HG03060 (cell line): ENCODE data around the gene BACE1-AS.

ENCODE experiments used
- ATAC-seq: cut with Tn5 transposase; IDR thresholded peaks from one replicate; pipeline ENCODE4 v1.9.1; 2021; ENCODE audit warnings: low read depth, moderate number of reproducible peaks; ENCODE audit not compliant: unreplicated experiment

BACE1-AS gene

DNA sequence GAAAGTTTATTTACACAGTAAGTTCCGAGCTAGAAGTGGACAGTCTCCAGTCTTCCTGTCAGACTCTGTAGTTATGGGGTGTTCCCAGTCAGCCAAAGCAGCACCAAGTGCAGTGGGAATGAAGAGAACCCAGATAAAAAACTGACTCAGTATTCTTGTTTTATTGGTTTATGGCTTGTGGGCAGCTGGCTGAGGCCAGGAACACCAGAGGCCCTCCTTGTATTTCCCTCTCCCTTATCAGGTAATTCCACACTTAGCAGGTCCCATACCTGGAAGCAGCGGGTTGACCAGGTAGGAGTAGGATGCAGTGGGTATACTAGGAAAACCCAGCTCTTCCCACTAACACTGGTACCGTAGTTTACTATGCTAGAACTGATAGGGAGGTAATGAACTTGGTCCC lies 3.5 kb upstream of the BACE1-AS start:
- ATAC-seq = no peak

DNA sequence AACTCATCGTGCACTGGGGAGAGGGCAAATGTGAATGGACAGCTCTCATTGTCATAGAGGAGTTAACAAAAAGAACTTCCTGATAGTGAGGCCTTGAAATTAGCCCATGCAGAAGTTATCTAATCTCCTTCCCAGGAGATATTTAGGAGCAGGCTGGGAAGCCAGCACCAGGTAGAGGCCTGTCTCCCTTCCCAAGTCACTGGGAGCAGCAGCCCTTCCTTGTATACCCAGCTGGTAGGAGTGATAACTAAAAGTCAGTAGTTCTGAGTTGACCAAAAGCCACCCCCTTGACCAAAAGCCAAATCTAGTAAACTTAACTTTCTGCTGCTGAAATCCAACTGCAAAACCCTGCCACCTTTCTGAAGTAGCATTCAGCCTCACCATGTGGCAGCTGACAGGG lies 1.4 kb upstream of the BACE1-AS start:
- no peak for ATAC-seq

DNA sequence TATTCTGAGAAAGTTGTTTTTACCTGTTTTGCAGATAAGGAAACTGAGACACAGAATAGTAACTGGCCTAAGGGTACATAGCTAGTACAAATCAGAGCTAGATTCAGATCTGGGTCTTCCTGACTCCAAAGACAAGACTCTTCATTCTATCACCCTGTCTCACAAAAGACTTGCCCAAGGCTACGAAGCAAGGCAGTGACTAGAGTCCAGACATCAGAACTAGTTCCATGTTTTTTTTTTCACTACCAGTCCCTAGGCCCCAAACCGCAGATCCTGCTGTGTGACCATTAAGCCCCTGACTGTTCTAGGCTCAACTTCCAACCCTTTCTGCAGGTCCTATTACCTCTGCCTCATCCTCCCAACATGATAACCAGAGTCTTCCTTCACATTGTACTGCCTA lies 1.5 kb downstream of the BACE1-AS start:
- ATAC-seq = no peak

DNA sequence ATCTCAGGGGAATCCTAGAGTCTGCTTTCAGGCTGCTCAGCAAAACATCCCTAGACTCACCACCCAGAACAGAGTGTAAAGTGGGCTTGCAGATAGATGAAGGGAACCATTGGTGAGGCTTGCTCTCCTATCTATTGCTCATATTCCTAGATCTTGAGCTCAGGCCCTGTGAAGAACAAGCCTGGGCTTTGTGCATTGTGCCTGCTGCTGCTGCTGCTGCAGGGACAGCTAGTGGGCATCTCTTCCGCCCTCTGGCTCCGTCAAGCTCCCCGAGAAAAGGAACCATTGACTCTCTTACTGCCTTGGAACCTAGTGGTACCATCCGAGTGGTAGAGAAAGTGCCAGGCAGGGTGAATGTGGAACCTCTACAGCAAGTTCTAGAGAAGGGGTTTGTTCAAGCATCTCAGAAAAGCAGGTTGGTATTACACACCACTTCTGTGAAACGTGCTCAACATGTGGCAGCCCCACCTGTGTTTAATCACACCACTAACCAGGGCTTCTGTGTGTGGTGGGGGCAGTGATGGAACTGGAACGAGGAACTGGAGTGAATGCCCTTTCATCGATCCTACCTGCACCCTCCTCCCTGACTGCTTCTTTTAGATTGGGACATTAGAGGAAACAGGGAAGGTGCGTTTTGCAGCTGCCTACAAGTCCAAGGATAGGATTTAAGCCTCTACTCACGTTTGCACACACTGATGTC lies 4.4 kb downstream of the BACE1-AS start:
- ATAC-seq = no peak

DNA sequence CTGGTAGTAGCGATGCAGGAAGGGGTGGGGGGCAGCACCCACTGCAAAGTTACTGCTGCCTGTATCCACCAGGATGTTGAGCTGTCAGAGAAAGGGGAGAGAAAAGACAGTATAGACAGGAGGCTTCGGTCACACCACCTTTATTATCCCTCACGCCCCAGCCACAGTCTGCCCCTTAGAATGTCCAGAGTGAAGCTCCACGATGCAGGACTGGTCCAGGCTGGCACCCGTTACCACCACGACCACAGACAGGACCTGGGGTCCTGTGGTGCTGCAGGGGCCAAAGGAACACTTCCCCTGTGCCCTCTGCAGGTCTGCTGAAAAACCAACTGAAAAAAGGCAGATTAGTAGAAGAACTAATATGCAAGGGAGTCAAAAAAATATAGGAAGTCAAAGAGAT lies 5.7 kb downstream of the BACE1-AS start:
- ATAC-seq = no peak

DNA sequence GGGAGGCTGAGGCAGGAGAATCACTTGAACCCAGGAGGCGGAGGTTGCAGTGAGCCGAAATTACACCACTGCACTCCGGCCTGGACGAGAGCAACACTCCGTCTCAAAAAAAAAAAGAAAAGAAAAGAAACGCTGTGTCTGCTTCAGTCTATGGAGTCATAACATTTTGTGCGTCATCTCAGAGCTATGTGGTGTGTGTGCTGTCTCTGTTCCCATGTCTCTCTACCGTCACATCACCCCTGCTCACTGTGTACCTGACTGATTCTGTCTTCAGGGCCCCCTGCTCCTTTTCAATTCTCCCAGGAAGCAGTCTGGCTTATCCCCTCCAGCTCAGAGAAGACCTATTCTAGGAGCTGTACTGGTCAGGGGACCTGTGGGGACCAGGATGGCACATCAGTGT lies 7.0 kb downstream of the BACE1-AS start:
- ATAC-seq = no peak

DNA sequence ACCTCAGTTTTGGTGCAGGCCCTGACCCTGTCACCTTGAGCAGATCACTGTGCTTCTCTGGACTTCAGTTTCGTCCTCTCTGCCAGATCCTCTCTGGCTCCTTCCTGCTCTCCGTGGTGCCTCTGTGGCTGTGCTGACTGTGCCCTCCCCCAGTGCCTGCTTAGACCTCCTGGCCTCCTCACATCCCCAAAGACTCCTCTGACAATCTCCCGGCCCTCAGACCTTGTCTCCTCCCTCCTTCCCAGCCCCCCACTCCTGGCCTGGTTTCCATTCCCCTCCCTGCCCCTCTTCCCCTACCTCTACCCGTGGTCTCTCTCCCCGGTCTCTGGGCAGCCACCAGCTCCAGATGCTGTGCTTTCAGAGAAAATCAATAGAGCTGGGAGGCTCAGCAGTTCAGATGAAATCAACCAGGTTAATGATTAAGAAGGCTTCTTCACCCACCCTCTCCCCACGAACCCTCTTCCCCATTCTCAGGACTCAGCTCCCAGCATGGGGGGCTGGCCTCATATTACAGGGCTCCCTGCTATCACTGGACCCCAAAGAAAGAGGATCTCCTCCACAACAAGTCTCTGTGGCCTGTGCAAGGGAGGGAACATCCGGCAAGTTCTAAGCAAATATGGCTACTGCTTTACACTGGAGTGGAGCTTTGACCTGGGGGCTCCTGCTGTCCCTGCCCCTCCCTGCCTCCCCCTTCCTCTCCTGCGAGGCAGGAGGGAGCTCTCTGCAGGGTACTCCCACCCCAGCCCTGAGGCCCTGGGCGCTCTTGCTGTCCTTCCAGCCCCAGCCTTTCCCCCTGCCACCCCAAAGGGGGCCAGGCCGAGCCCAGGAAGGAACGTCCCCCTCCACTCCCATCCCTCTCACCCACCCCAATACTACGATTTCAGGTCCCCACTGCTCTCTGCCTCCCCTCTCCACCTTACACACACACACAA lies 8.5 kb downstream of the BACE1-AS start:
- ATAC-seq = no peak

DNA sequence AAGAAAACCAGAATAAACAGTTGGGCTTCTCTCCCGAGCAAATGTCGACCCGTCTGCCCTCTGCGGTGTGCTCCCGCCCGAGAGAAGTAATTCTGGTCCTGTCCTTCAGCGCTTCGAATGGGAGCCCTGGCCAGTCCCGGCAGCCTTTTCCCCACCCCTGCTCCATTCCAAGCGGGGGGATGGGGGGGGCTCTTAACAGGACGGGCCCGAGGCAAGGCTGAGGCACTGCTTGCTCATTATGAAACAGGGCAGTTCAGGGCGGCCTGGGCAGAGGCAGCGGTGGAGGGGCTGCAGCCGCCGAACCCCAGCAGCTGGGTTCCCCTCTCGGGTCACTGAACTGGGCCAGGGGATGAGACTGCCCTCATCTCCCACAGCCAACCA lies 9.1 kb downstream of the BACE1-AS start:
- no peak for ATAC-seq

DNA sequence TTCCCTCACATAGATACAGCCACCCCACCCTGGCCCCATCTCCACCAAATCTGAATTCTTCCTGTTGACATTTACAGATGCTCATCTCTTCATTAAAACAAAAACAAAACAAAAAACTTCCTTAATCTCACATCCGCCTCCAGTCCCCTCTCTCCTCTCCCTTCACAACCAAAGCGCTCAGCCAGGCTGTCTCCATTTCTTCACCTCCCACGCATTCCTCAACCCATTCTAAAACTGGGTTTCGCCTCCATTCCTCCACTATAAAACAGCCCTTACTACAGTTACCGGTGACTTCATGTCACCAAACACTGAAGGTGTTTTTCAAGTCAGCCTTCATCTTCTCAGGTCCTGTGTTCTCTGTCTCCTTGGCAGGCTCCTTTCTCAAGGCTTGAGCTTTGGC lies 9.6 kb downstream of the BACE1-AS start:
- ATAC-seq = no peak

DNA sequence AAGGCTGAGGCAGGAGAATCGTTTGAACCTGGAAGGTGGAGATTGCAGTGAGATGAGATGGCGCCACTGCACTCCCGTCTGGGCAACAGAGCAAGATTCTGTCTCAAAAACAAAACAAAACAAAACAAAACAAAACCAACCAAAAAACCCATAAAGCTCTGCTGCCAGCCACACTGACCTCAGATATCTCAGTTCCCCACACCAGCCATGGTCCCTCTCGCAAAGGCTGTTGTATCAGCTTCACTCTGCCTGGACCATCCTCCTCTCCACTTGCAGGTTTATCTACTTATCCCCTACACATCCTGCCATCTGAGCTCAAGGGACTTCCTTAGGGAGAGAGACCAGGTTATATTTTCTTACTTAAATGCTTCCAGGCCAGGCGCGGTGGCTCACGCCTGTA lies 11.1 kb downstream of the BACE1-AS start:
- no peak for ATAC-seq

DNA sequence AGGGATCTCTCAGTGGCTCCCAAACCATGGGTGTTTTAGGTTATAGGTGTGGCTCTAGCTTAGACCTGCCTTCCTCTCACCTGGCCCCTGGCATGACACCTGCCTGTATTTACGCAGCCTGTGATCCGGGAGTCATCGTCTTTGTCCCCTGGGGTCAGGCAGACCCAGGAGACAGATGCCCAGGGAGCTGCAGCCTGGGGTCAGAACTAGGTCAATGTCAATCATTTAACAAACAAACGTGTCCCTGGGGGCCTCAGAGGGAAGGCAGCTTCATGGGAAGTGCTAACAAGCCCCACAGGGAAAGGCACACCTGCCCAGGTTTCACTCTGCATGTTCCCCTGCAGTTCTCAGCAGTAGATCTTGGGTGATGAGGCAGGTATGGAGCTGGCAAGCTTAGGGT lies 12.0 kb downstream of the BACE1-AS start:
- no peak for ATAC-seq

DNA sequence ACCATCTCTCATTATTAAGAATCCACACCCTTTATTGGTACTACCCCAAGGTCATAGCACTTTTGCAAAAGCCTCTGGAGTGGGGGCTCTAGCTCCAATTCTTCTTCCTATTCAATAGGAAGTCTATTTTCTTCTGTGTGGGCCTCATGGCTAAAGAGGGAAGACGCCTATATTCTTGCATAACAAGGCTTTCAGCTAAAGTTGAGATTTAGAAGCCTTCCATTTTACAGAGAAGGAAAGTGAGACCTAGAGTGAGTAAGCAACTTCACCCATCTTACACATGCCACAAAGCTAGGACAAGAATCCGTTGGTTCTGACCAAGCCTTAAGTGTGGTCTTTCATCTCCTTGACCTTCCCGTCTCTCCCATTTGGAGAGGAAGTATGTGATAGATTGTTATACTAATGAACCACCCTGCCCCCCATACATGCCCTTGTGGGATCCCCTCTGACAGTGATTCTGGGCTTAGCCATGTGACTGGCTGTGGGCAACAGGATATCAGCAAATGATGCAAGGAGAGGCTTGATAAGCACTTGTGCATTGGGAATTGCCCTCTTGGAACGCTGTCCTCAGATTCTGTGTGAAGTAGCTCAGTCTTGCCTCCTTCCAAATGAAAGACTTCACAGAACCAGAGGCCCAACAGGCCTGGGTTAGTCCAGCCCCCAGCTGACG lies 12.6 kb downstream of the BACE1-AS start:
- no peak for ATAC-seq

DNA sequence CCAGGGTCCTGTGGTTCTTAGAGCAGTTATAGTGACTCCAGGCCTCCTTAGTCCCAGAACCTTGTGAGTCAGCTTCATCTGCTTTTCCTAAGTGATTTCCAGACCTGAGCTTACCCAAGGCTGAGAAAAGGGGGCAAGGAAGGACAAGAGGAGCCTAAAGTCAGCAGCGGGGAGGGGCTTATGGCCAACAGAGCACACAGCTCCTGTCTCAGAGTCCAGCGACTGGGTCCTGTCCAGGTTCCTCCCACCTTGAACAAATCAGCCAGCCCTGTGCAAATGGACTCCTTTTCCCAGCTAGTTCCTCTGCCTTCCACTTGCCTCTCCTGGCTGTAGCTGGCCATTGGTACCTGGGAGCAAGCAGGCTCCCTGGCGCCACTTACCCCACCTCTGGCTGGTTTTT lies 14.0 kb downstream of the BACE1-AS start:
- ATAC-seq = no peak

DNA sequence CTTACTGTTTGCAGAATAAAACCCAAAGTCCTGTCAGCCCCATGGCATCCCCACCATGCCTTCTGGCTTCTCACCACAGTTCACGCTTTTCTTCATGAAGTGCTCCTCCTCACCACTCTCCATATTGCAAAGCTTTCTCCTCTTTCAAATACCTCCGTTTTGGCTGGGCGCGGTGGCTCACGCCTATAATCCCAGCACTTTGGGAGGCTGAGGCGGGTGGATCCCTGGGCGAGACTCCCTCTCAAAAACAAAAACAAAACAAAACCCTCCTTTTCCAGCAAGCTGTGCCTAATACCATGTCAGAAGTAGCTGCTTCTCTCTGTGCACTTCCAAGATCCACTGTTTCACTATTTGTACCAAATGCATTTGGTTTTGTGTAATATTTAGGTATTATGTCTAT lies 18.2 kb downstream of the BACE1-AS start:
- no peak for ATAC-seq

DNA sequence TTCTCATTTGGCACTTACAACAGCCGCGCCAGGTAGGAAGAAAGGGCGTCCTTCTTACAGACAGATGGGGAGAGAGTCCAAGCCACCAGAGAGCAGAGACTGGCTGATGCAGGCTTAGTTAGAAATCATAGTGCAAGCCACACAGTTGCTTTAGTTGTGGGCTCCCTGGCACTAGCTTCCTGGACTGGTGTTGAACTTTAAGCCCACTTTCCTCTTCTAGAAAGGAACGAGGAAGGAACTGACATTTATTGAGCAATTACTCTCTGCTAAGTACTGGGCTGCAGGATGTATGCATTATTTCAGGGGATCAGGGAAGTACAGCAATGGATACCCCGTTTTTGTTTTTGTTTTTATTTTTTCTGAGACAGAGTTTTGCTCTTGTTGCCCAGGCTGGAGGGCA lies 21.9 kb downstream of the BACE1-AS start:
- no peak for ATAC-seq

DNA sequence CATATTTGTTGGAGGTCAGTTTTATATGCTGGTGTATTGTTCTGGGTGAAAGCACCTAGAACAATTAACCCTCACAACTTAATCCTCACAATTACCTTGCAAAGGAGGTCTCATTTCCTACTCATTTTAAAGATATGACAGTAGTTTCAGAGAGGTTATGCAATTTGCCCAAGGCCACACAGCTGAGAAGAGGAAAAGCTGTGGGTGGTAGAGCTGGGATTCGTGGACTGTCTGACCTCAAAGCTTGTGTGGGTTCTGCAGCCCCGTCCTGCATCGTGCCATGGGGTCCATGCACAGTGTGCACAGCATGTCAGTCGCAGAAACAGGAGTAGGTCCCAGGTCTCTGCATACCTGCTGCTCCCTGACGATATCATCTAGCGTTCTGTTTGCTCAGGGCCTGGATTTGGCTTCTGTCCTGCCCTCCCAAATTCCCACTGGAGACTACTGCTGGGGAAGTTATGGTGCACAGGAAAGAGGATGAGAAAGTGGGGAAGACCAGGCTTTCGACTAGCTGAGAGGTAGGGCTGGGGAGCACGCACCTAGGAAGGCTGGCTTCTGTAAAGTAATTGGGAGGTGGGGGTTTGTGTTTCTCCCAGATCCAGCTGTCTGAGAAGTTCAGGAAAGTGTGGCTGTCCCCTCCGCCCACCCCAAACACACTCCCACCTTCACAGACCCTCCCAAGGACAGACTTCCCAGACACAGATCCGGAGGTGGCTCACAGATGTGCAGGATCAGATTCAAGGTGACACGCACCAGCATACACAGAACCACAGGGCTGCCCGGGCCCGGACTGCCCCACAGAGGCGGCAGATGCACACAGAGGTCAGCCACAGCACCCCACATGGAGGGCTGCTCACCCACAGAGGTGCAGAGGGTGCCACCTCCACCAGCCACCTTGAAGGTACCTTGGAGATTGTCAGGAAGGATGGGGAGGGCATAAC lies 23.0 kb downstream of the BACE1-AS start:
- ATAC-seq = no peak

DNA sequence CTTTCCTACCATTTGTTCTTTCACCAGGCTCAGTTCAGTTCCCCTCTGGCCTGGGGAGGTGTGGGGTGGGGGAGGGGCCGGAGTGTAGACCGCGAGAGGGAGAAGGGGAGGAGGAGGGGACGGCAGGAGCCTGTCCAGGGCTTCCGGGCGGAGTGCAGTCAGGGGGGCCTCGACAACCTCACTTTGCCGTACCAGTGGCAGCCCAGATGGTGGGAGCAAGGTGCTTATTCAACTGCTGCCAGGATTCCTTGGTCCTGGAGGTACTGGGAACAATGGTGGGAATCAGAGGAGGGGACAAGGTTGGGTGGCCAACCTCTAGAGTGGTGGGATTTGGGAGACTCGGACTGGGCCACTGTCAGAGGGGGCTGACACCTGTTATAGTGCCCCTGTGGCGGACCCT lies 23.7 kb downstream of the BACE1-AS start:
- ATAC-seq = no peak

DNA sequence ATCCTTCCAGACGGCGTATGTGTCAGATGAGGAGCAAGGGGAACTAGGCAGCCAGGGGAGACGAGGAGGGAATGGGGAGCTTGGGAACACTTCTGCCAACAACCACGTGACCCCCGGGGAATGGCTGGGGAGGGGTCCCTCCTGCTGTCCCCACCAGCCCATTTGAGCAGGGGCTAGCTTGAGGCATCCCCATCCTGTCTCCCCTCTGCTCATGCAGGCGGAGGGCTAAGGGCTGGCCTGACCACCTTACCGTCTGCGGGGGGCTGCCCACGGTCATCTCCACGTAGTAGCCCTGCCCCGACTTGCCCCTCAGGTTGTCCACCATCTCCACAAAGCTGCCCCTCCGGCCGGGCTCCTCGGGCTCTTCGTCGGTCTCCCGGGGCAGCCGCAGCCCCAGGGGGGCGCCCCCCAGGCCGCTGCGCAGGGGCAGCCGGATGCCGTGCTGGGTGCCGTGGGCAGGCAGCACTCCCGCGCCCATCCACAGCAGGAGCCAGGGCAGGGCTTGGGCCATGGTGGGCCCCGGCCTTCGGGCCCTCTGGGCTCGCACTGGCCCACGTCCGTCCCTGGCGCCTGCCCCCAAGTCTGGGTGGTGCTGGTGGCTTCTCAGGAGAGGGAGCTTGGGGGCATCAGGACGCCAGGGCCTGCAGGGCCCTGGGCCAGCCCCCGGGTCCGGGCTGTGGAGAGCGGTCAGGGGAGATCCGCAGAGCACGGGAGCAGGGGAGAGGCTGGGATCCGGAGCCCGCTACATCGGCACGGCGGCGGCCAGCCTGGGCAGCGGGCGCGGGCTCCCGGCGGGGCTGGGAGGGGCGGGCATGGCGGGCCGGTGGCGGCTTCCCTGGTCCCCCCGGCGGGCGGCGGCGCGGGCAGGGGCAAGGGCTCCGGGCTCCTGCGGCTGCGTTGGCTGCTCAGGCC lies 24.4 kb downstream of the BACE1-AS start:
- no peak for ATAC-seq

DNA sequence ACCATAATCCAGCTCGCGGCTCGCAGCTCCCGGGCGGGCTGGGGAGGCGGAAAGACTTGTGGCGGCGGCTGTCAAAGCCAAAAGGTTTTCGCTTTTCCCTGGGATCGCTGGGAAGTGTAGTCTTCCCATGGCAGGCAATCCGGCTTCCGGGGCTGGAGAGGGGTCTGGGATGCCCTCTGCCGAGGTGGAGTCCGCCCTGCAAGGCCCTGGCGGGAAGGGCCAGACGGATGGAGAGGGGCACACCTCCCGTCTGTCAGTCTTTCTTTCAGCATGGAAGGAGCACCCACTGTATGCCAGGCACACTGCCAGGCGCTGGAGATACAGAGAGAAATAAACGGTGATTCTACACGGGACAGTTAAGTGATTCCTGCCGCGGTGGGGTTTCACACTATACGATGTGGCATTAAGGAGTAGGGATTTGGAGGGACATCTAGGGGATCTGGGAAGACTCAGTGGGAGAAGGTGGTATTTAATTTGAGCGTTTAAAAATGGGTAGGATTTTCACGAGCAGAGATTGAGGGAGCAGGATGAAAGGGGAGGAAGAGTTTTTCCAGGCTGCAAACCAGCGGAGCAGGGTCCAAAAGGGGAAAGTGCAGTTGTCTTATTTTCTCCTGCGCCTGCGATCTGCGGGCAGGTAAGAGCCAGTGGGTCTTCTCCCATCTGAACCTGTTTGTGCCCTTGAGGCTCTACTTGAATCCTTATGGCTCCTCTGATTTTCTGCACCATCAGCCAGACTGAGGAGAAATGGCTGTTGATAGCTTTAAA lies 25.2 kb downstream of the BACE1-AS start, which contains the start of gene BACE1:
Gene BACE1, minus strand, starts transcription at position 60 of the 765 bp plus-strand sequence. CDS start 461 bp downstream, outside the sequence.
- no peak for ATAC-seq
